RWPE2 (cell line): ENCODE data around the gene KCNT2.

Experiments
- ATAC-seq: fragments of 200-7000 bp; cut with Tn5 transposase; 3 replicates; pipeline ENCODE4 v1.9.1; 2021; ENCODE audit warnings: low read depth
- DNase-seq: peaks from one replicate; pipeline ENCODE4 v3.0.0-alpha.2; 2020; ENCODE audit warnings: low spot score
- H3K27ac ChIP-seq: fragments of 450-650 bp; 2 replicates; pipeline ENCODE4 v1.5.1; 2017; ENCODE audit warnings: mild to moderate bottlenecking; ENCODE audit not compliant: poor library complexity, severe bottlenecking
- H3K27me3 ChIP-seq: fragments of 250-450 bp; sonication (Bioruptor Pico); 2 replicates; pipeline ENCODE4 v1.5.1; 2021; ENCODE audit warnings: mild to moderate bottlenecking, moderate library complexity; ENCODE audit not compliant: insufficient read depth, poor library complexity, severe bottlenecking
- H3K36me3 ChIP-seq: fragments of 250-450 bp; sonication (Bioruptor Pico); 2 replicates; pipeline ENCODE4 v1.5.1; 2020; ENCODE audit warnings: low read depth, mild to moderate bottlenecking, moderate library complexity
- H3K4me1 ChIP-seq: fragments of 250-450 bp; sonication (Bioruptor Pico); 2 replicates; pipeline ENCODE4 v1.5.1; 2021; ENCODE audit warnings: mild to moderate bottlenecking, moderate library complexity; ENCODE audit not compliant: insufficient read depth, poor library complexity, severe bottlenecking
- H3K4me3 ChIP-seq: fragments of 250-450 bp; sonication (Bioruptor Pico); 2 replicates; pipeline ENCODE4 v1.5.1; 2021; ENCODE audit warnings: mild to moderate bottlenecking, moderate library complexity; ENCODE audit not compliant: severe bottlenecking
- H3K9me3 ChIP-seq: fragments of 250-450 bp; sonication (Bioruptor Pico); 2 replicates; pipeline ENCODE4 v1.5.1; 2021; ENCODE audit warnings: mild to moderate bottlenecking, moderate library complexity; ENCODE audit not compliant: severe bottlenecking
- CTCF ChIP-seq: fragments of 450-650 bp; IDR thresholded peaks from one replicate; pipeline ENCODE4 v1.5.1; 2017; ENCODE audit warnings: mild to moderate bottlenecking, moderate library complexity; ENCODE audit not compliant: poor library complexity, severe bottlenecking

KCNT2 gene

GRCh38 chr1:196497817-196498216 is 110.4 kb downstream of the KCNT2 start:
- H3K27me3 ChIP-seq = no peaks in the 10 kb centered on the region
- H3K4me3 ChIP-seq = no peak overlapping the region
- H3K36me3 ChIP-seq = no peaks in the 10 kb centered on the region
- no peaks in the 10 kb centered on the region for H3K4me1 ChIP-seq
- TF ChIP-seq CTCF = no peak
- no peak overlapping the region for H3K27ac ChIP-seq
- no peak for DNase-seq
- H3K9me3 ChIP-seq = no peaks in the 10 kb centered on the region
- no peak for ATAC-seq

GRCh38 chr1:196494766-196495165 is 113.5 kb downstream of the KCNT2 start:
- Histone ChIP-seq H3K4me3 (no peak overlapping the region), H3K27ac (no peak overlapping the region), H3K4me1 (no peaks in the 10 kb centered on the region), H3K27me3 (no peaks in the 10 kb centered on the region), H3K9me3 (no peaks in the 10 kb centered on the region), H3K36me3 (no peaks in the 10 kb centered on the region)
- no peak for DNase-seq
- TF ChIP-seq CTCF = no peak
- ATAC-seq = no peak

GRCh38 chr1:196493881-196494280 is 114.4 kb downstream of the KCNT2 start:
- no peak overlapping the region for H3K4me3 ChIP-seq
- no peaks in the 10 kb centered on the region for H3K36me3 ChIP-seq
- DNase-seq = no peak
- no peaks in the 10 kb centered on the region for H3K9me3 ChIP-seq
- no peaks in the 10 kb centered on the region for H3K27me3 ChIP-seq
- TF ChIP-seq CTCF = no peak
- H3K4me1 ChIP-seq = no peaks in the 10 kb centered on the region
- no peak overlapping the region for H3K27ac ChIP-seq
- no peak for ATAC-seq

GRCh38 chr1:196488579-196488978 is 119.7 kb downstream of the KCNT2 start:
- H3K36me3 ChIP-seq = no peaks in the 10 kb centered on the region
- no peaks in the 10 kb centered on the region for H3K4me1 ChIP-seq
- H3K27ac ChIP-seq = no peak overlapping the region
- no peaks in the 10 kb centered on the region for H3K9me3 ChIP-seq
- no peaks in the 10 kb centered on the region for H3K27me3 ChIP-seq
- ATAC-seq = no peak
- no peak for TF ChIP-seq CTCF
- no peak for DNase-seq
- no peak overlapping the region for H3K4me3 ChIP-seq

GRCh38 chr1:196486346-196486745 is 121.9 kb downstream of the KCNT2 start:
- Histone ChIP-seq H3K4me3 (no peak overlapping the region), H3K4me1 (no peaks in the 10 kb centered on the region), H3K27ac (no peak overlapping the region), H3K36me3 (no peaks in the 10 kb centered on the region), H3K27me3 (no peaks in the 10 kb centered on the region), H3K9me3 (no peaks in the 10 kb centered on the region)
- no peak for TF ChIP-seq CTCF
- ATAC-seq (no peak), DNase-seq (no peak)
